Choroid plexus epithelial cell (primary cell): ENCODE results near the gene SMYD5.

ENCODE experiments used
- DNase-seq: peaks from one replicate; pipeline ENCODE4 v3.0.0-alpha.2; 2010; ENCODE audit warnings: low read depth
- H3K4me3 ChIP-seq: 2 replicates; pipeline ENCODE4 v1.5.1; 2011; ENCODE audit warnings: low read depth, mild to moderate bottlenecking, control low read depth, low read length, moderate library complexity
- TF ChIP-seq, protein P1 (sequence below): conservative IDR thresholded peaks from 2 replicates; pipeline ENCODE4 v1.5.1; 2011; ENCODE audit warnings: low read depth, mild to moderate bottlenecking, control low read depth, inconsistent platforms, low read length, moderate library complexity

The SMYD5 gene

DNA sequence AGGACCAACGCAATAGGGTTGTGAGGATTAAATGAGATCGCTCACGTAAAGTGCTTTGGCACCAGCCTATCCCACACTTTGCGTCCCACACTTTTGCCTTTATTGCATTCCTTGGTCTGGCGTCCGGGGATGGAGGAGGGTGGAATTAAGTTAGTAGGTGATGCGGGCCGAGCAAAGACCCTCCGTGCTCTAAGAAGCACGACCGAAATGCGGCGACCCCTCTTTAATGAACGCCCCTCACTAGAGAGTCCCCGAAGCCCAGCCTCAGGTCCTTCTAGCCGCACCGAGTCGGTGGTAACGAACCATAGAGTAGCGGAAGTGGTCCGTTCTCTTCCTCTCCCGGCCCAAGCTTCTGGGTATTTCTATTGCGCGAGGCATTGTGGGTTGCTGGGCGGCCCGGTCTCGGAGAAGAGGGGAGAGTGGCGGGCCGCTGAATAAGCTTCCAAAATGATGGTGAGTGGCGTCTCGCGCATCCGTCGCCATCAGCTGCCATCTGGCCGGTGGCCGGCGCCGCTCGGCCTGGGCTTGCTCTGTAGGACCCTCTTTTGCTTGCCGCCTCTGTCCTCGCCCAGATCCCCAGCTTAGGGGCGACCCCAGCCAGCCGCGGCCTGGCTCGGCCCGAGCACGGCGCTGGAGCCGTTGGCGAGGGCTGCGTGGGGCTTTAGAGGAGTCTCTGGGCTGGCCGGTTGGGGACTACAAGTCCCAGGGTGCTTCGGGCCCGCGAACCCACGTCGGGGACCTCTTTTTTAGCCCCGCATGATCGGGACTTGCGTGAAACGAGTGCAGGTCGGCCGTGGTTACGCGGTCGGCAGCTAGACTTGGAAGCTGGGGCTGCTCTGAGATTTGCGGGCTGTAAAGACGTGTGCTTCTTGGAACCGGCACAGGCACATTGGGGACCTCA is 20.1 kb downstream of the SMYD5 start, which contains the start of gene CCT7:
Gene CCT7 (plus strand): TSS at position 377 of the 901 bp plus-strand sequence. CDS start 71 bp downstream, at position 448.
- peak within 1 kb of the TSS; percentile 96 for H3K4me3 ChIP-seq
- peak; percentile 94 for DNase-seq
- TF ChIP-seq, protein P1, sequence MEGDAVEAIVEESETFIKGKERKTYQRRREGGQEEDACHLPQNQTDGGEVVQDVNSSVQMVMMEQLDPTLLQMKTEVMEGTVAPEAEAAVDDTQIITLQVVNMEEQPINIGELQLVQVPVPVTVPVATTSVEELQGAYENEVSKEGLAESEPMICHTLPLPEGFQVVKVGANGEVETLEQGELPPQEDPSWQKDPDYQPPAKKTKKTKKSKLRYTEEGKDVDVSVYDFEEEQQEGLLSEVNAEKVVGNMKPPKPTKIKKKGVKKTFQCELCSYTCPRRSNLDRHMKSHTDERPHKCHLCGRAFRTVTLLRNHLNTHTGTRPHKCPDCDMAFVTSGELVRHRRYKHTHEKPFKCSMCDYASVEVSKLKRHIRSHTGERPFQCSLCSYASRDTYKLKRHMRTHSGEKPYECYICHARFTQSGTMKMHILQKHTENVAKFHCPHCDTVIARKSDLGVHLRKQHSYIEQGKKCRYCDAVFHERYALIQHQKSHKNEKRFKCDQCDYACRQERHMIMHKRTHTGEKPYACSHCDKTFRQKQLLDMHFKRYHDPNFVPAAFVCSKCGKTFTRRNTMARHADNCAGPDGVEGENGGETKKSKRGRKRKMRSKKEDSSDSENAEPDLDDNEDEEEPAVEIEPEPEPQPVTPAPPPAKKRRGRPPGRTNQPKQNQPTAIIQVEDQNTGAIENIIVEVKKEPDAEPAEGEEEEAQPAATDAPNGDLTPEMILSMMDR = no peak

DNA sequence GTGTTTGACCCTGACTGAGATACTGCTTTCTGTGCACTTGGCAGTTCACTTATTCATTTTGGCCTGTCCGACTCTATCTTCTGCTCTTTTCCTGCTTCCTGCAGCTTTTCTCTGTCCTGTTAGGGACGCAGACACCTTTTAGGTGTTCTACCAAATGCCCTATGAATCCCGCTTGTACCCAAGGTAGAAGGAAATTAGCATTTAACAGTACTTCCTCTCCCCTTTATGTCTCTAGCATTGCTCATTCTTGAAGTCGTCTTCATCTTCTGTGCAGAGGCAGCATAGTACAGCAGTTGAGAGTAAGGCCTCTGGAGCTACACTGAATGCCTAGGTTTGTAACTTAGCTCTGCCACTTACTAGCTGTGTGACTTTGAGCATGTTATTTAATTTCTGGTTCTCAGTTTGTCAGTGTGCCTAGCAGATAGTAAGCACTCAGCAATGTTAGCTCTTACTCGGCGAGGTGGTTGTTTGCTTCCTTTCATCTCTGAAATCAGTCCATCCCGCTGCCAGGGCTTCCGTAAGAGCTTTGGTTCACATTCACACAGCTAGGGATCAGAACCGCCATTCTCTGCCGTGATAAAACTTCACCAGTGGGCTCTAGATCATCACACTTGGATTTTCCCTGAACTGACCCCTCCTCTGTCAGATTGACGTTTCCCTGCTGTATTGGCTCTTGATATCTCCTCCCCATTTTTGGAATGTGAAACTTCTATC is 21.4 kb downstream of the SMYD5 start:
- peak overlapping the region; percentile 96 for H3K4me3 ChIP-seq
- TF ChIP-seq, protein P1 = no peak
- DNase-seq = peak; percentile 19

DNA sequence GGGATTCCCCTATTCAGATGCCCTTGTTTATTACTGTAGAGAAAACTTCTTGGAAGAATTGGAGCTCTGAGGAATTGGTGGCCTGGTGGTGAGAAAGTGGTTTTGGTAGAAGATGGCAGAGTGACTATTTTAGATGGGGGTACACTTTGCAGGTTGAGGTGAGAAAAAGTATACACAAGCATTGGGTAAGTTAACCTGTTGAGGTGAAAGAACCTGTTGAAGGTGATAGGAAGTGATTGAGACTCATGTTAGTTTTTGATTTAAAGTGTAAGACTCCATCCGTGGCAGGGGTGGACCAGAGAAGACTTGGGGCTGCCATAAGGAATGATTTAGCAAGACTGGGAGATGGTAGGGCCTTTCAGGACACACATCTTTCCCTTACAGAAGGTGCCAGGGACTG is 23.1 kb downstream of the SMYD5 start:
- no peak for DNase-seq
- TF ChIP-seq, protein P1 = no peak
- no peak overlapping the region for H3K4me3 ChIP-seq

DNA sequence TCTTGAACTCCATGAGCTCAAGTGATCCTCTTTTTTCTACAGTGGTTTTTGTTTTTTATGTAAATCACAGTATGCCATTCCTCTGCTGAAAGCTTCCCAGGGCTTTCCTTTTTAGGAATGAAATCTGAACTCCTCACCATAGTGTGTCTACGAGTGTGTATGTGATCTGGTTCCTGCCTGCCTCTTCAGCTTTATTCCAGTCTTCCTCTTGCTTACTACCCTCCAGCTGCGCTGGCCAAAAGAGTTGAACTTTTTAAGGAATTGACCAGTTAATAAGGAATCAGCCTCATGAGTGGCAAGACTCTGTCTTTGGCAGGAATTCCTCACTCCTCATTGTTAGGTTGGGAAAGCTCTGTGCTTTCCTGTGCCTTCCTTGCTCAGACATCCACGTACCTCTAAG is 24.1 kb downstream of the SMYD5 start:
- no peak overlapping the region for H3K4me3 ChIP-seq
- DNase-seq = peak; percentile 11
- TF ChIP-seq, protein P1 = no peak

DNA sequence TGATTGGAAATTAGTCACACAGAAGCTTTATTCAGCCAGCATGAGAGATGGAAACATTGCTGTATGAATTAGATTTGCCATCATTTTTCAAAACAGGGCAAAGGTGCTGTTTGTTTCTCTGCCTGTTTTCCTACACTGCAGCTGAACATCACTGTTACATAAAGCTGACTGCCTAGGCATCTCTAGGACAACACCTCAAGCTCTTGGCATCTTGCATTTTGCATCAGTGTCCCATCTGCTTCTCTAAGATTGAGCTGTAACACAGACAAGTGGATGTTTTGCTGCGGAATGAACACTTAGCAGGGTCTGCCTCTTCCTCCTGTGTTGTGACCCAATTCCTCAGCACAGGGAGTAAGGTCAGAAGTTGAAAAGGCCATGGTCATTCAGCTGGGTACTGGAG is 24.9 kb downstream of the SMYD5 start:
- TF ChIP-seq, protein P1 = no peak
- no peak overlapping the region for H3K4me3 ChIP-seq
- DNase-seq = peak; percentile 13

DNA sequence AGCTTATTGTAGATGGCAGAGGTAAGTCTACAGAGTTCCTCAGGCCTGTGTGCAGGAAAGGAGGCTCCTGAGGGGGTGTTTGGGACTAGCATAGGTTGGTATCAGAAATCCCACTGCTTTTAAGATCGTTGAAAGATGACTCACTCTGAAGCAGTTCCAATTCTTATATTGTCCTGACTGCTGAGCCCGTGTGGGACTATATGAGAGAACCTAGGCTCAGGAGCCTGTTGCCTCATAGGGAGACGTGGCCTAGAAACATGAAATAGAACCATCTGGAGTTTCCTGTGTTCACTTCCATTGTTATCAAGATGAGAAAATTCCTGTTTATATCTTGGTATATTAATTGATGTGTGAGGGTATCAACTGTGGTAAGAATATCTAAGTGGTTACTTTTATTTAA is 25.7 kb downstream of the SMYD5 start:
- TF ChIP-seq, protein P1 = no peak
- peak; percentile 85 for DNase-seq
- H3K4me3 ChIP-seq = no peak overlapping the region
